NCI-H2081 (cell line): ENCODE measurements around the gene GOLGA7B.
A peak's percentile ranks its signal among the peaks of the same experiment; 100 is the strongest.
"Not testable (repeated sequence)": the region's sequence is repeated elsewhere in the genome, so short reads cannot be mapped to it uniquely, and the experiment has no call there.

Source experiments
- DNase-seq, 2 experiments: peaks; one replicate each; lab custom pipeline; 2025; lab: John Stamatoyannopoulos, UW

GOLGA7B gene

GRCh38 chr10:97831259-97831658, 18.4 kb upstream of the GOLGA7B start:
- DNase-seq = no peak

GRCh38 chr10:97836446-97836845, 13.2 kb upstream of the GOLGA7B start:
- no peak for DNase-seq

GRCh38 chr10:97838091-97838490, 11.6 kb upstream of the GOLGA7B start:
- DNase-seq = no peak

GRCh38 chr10:97841166-97841565, 8.5 kb upstream of the GOLGA7B start:
- not testable (repeated sequence) for DNase-seq

GRCh38 chr10:97842114-97842513, 7.5 kb upstream of the GOLGA7B start:
- not testable (repeated sequence) for DNase-seq

- DNase-seq = no peak
Measured at GRCh38 chr10:97842656-97843280, 6.9 kb upstream of the GOLGA7B start.

- peak in 1 of 2 experiments; percentile 4 for DNase-seq
Measured at GRCh38 chr10:97843281-97843671, 6.4 kb upstream of the GOLGA7B start.

- DNase-seq = not testable (repeated sequence)
Measured at GRCh38 chr10:97843972-97844371, 5.7 kb upstream of the GOLGA7B start.

- DNase-seq = no peak
Measured at GRCh38 chr10:97844678-97845077, 5.0 kb upstream of the GOLGA7B start.

GRCh38 chr10:97849103-97849686, 448 bp upstream of the GOLGA7B start:
- DNase-seq = peak; percentile 11 to 47

- peak; percentile 1 to 12 for DNase-seq
Measured at GRCh38 chr10:97850446-97850845, 803 bp downstream of the GOLGA7B start.

- no peak for DNase-seq
Measured at GRCh38 chr10:97851341-97852001, 1.8 kb downstream of the GOLGA7B start.

- DNase-seq = no peak
Measured at GRCh38 chr10:97852277-97852676, 2.6 kb downstream of the GOLGA7B start.

- DNase-seq = no peak
Measured at GRCh38 chr10:97852840-97853405, 3.3 kb downstream of the GOLGA7B start.

- no peak for DNase-seq
Measured at GRCh38 chr10:97854743-97855142, 5.1 kb downstream of the GOLGA7B start.

GRCh38 chr10:97858001-97858439, 8.4 kb downstream of the GOLGA7B start:
- no peak for DNase-seq

- DNase-seq = no peak
Measured at GRCh38 chr10:97861097-97861750, 11.6 kb downstream of the GOLGA7B start.

GRCh38 chr10:97861924-97862323, 12.3 kb downstream of the GOLGA7B start:
- DNase-seq = no peak

- DNase-seq = no peak
Measured at GRCh38 chr10:97863808-97864207, 14.2 kb downstream of the GOLGA7B start.

- DNase-seq = no peak
Measured at GRCh38 chr10:97865488-97865887, 15.8 kb downstream of the GOLGA7B start.

- DNase-seq = no peak
Measured at GRCh38 chr10:97866524-97867219, 17.0 kb downstream of the GOLGA7B start.
